Germinal center (tissue), 1 donor: ENCODE results near the gene LRRC58.

ENCODE experiments used
- DNase-seq: peaks from one replicate; pipeline ENCODE4 v3.0.0; 2012; ENCODE audit warnings: mixed read lengths, low spot score

The LRRC58 gene

DNA sequence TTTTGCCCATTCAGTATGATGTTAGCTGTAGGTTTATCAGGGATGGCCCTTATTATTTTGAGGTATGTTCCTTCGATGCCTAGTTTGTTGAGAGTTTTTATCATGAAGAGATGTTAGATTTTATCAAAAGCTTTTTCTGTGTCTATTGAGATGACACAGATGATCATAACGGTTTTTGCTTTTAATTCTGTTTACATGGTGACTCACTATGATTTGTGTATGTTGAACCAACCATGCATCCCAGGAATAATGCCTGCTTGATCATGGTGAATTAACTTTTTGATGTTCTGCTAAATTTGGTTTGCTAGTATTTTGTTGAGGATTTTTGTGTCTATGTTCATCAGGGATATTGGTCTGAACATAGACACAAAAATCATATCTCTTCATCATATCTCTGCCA lies 72.4 kb downstream of the LRRC58 start:
- DNase-seq = no peak

- no peak for DNase-seq
These were observed 73.5 kb downstream of the LRRC58 start for GRCh38 chr3:120275618-120276017.

DNA sequence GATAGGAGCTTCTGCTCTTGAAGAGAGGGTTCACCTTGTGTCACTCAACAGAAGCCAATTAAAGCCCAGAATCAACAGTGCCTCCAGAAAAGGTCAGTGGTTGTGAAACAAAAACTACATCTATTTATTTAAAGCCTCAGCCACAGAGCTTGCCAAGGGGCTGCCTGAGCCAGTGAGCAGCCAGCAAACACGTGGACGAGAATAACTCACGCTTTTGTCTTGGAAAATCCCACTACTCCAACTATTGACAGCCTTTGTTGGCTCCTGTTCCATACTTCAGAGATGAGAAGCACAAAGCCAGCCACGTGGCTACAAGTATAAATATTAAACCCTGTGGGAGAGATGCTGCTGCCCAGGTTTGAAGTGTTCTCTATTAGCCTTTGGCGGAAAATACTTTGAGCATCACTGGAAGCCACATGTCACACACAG lies 74.4 kb downstream of the LRRC58 start:
- DNase-seq = no peak
